Activated T-helper 1 cell treated with anti-CD3 and anti-CD28 coated beads, Interleukin-12 subunit alpha, Interleukin-12 subunit beta, Interleukin-2, Interleukin-4 antibody, amounts not matched to agents 30 ng/mL and 10 ng/mL and 1 ng/mL, durations not matched to agents 14 hours and 24 hours and 36 hours (primary cell): ENCODE results near the gene GOLPH3. TPM values are rescaled to one million over a fixed set of nuclear protein-coding genes. Genes with fewer than 3 reads are reported as not detected.

ENCODE experiments used
- DNase-seq: peaks from one replicate; pipeline ENCODE4 v3.0.0; 2021; ENCODE audit warnings: low spot score
- H3K27ac Mint-ChIP-seq: one replicate; pipeline ENCODE4 v1.8.0; 2021; ENCODE audit warnings: mild to moderate bottlenecking, mixed read lengths
- H3K27me3 Mint-ChIP-seq: one replicate; pipeline ENCODE4 v1.8.0; 2022; ENCODE audit warnings: mild to moderate bottlenecking, moderate library complexity, mixed read lengths; ENCODE audit not compliant: insufficient read depth
- H3K36me3 Mint-ChIP-seq: one replicate; pipeline ENCODE4 v1.8.0; 2021; ENCODE audit warnings: low read depth, mixed read lengths
- H3K4me1 Mint-ChIP-seq: one replicate; pipeline ENCODE4 v1.8.0; 2021; ENCODE audit warnings: low read depth, mixed read lengths
- H3K4me3 Mint-ChIP-seq: one replicate; pipeline ENCODE4 v1.8.0; 2021; ENCODE audit warnings: mild to moderate bottlenecking, moderate library complexity, mixed read lengths
- H3K9me3 Mint-ChIP-seq: one replicate; pipeline ENCODE4 v1.8.0; 2021; ENCODE audit warnings: mixed read lengths
- intact Hi-C: fragments of 100-400 bp; cut with micrococcal nuclease; formaldehyde crosslinking; loops from one replicate; pipeline ENCODE4 v1.15.1; 2024
- total RNA-seq: library from RNA; stranded (reverse); gene quantifications from 2 replicates; pipeline ENCODE4 v1.2.3, GENCODE V29; 2022

GOLPH3 gene
- total RNA-seq, 1 donor from 2014 or later: 85.1 TPM

- Mint-ChIP-seq H3K36me3 (peaks cover 19% of the 10 kb centered on the region), H3K27ac (no peak overlapping the region), H3K9me3 (no peaks in the 10 kb centered on the region), H3K4me1 (peaks cover 11% of the 10 kb centered on the region), H3K4me3 (no peak overlapping the region), H3K27me3 (no peaks in the 10 kb centered on the region)
- no peak for DNase-seq
- intact Hi-C loops: no loop called here
Measured at GRCh38 chr5:32163053-32163452, 11.1 kb downstream of the GOLPH3 start.

- no peak for DNase-seq
- Mint-ChIP-seq H3K4me1 (peaks cover 8% of the 10 kb centered on the region), H3K9me3 (no peaks in the 10 kb centered on the region), H3K4me3 (no peak overlapping the region), H3K27ac (no peak overlapping the region), H3K27me3 (no peaks in the 10 kb centered on the region), H3K36me3 (peaks cover 11% of the 10 kb centered on the region)
- intact Hi-C loops: no loop called here
Measured at GRCh38 chr5:32160228-32160627, 13.9 kb downstream of the GOLPH3 start.

- Mint-ChIP-seq H3K9me3 (no peaks in the 10 kb centered on the region), H3K27ac (no peak overlapping the region), H3K4me3 (no peak overlapping the region), H3K36me3 (peaks cover 11% of the 10 kb centered on the region), H3K27me3 (no peaks in the 10 kb centered on the region), H3K4me1 (peaks cover 5% of the 10 kb centered on the region)
- DNase-seq: no peak
- intact Hi-C loops: no loop called here
Measured at GRCh38 chr5:32159328-32160072, 14.6 kb downstream of the GOLPH3 start.

GRCh38 chr5:32158679-32158975 is 15.5 kb downstream of the GOLPH3 start:
- Mint-ChIP-seq H3K36me3 (peaks cover 11% of the 10 kb centered on the region), H3K4me3 (no peak overlapping the region), H3K27ac (no peak overlapping the region), H3K9me3 (no peaks in the 10 kb centered on the region), H3K4me1 (peaks cover 3% of the 10 kb centered on the region), H3K27me3 (no peaks in the 10 kb centered on the region)
- intact Hi-C loops: no loop called here
- no peak for DNase-seq

GRCh38 chr5:32157078-32157477 is 17.0 kb downstream of the GOLPH3 start:
- no peaks in the 10 kb centered on the region for H3K9me3 Mint-ChIP-seq
- H3K4me1 Mint-ChIP-seq: peaks cover 11% of the 10 kb centered on the region
- no peak for DNase-seq
- peaks cover 14% of the 10 kb centered on the region for H3K36me3 Mint-ChIP-seq
- H3K27me3 Mint-ChIP-seq: no peaks in the 10 kb centered on the region
- no peak overlapping the region for H3K27ac Mint-ChIP-seq
- H3K4me3 Mint-ChIP-seq: no peak overlapping the region
- intact Hi-C loops: no loop called here

- DNase-seq: no peak
- no peak overlapping the region for H3K27ac Mint-ChIP-seq
- H3K36me3 Mint-ChIP-seq: peaks cover 16% of the 10 kb centered on the region
- intact Hi-C loops: no loop called here
- no peaks in the 10 kb centered on the region for H3K27me3 Mint-ChIP-seq
- no peaks in the 10 kb centered on the region for H3K9me3 Mint-ChIP-seq
- H3K4me3 Mint-ChIP-seq: no peak overlapping the region
- H3K4me1 Mint-ChIP-seq: peaks cover 13% of the 10 kb centered on the region
Measured at GRCh38 chr5:32156635-32157034, 17.5 kb downstream of the GOLPH3 start.

- H3K36me3 Mint-ChIP-seq: peaks cover 11% of the 10 kb centered on the region
- peaks cover 14% of the 10 kb centered on the region for H3K4me1 Mint-ChIP-seq
- intact Hi-C loops: no loop called here
- H3K9me3 Mint-ChIP-seq: no peaks in the 10 kb centered on the region
- no peak overlapping the region for H3K27ac Mint-ChIP-seq
- no peak for DNase-seq
- no peaks in the 10 kb centered on the region for H3K27me3 Mint-ChIP-seq
- no peak overlapping the region for H3K4me3 Mint-ChIP-seq
Measured at GRCh38 chr5:32155211-32155610, 18.9 kb downstream of the GOLPH3 start.

GRCh38 chr5:32153723-32154122 is 20.4 kb downstream of the GOLPH3 start:
- Mint-ChIP-seq H3K36me3 (peaks cover 14% of the 10 kb centered on the region), H3K4me3 (no peak overlapping the region), H3K4me1 (peaks cover 22% of the 10 kb centered on the region), H3K27ac (no peak overlapping the region), H3K27me3 (no peaks in the 10 kb centered on the region), H3K9me3 (no peaks in the 10 kb centered on the region)
- intact Hi-C loops: no loop called here
- DNase-seq: no peak

- H3K27me3 Mint-ChIP-seq: no peaks in the 10 kb centered on the region
- no peak for DNase-seq
- intact Hi-C loops: no loop called here
- H3K4me3 Mint-ChIP-seq: no peak overlapping the region
- H3K4me1 Mint-ChIP-seq: peaks cover 29% of the 10 kb centered on the region
- H3K9me3 Mint-ChIP-seq: no peaks in the 10 kb centered on the region
- H3K27ac Mint-ChIP-seq: no peak overlapping the region
- H3K36me3 Mint-ChIP-seq: peaks cover 16% of the 10 kb centered on the region
Measured at GRCh38 chr5:32151198-32151597, 22.9 kb downstream of the GOLPH3 start.

- intact Hi-C loops: no loop called here
- Mint-ChIP-seq H3K9me3 (no peaks in the 10 kb centered on the region), H3K4me1 (peaks cover 31% of the 10 kb centered on the region), H3K36me3 (peaks cover 20% of the 10 kb centered on the region), H3K27ac (no peak overlapping the region), H3K27me3 (no peaks in the 10 kb centered on the region), H3K4me3 (no peak overlapping the region)
- DNase-seq: no peak
Measured at GRCh38 chr5:32150366-32150765, 23.8 kb downstream of the GOLPH3 start.

- Mint-ChIP-seq H3K27ac (no peak overlapping the region), H3K36me3 (peaks cover 20% of the 10 kb centered on the region), H3K4me3 (no peak overlapping the region), H3K27me3 (no peaks in the 10 kb centered on the region), H3K9me3 (no peaks in the 10 kb centered on the region), H3K4me1 (peaks cover 33% of the 10 kb centered on the region)
- DNase-seq: no peak
- intact Hi-C loops: no loop called here
Measured at GRCh38 chr5:32147959-32148358, 26.2 kb downstream of the GOLPH3 start.

GRCh38 chr5:32147236-32147635 is 26.9 kb downstream of the GOLPH3 start:
- Mint-ChIP-seq H3K27ac (no peak overlapping the region), H3K27me3 (no peaks in the 10 kb centered on the region), H3K4me3 (no peak overlapping the region), H3K4me1 (peaks cover 31% of the 10 kb centered on the region), H3K9me3 (no peaks in the 10 kb centered on the region), H3K36me3 (peaks cover 22% of the 10 kb centered on the region)
- DNase-seq: no peak
- intact Hi-C loops: no loop called here

- Mint-ChIP-seq H3K27ac (no peak overlapping the region), H3K36me3 (peaks cover 17% of the 10 kb centered on the region)
Measured at GRCh38 chr5:32145378-32145777, 28.7 kb downstream of the GOLPH3 start.

More at GRCh38 chr5:32145378-32145777, 28.7 kb downstream of the GOLPH3 start:
- H3K9me3 Mint-ChIP-seq: no peaks in the 10 kb centered on the region
- no peak overlapping the region for H3K4me3 Mint-ChIP-seq
- intact Hi-C loops: no loop called here
- no peaks in the 10 kb centered on the region for H3K27me3 Mint-ChIP-seq
- DNase-seq: no peak
- H3K4me1 Mint-ChIP-seq: peaks cover 27% of the 10 kb centered on the region
